H9 (cell line): ENCODE results near the gene SCIN. TPM values are rescaled to one million over a fixed set of nuclear protein-coding genes. Genes with fewer than 3 reads are reported as not detected.

Experiments
- DNase-seq: peaks from one replicate; pipeline ENCODE4 v3.0.0-alpha.2; 2017
- H2AFZ ChIP-seq: one replicate; pipeline ENCODE4 v1.6.1; 2013; ENCODE audit warnings: mild to moderate bottlenecking, low read length, control low read depth, moderate library complexity
- H2AK5ac ChIP-seq: 2 replicates; pipeline ENCODE4 v1.6.1; 2013; ENCODE audit warnings: low read length, control low read depth, mixed read lengths; ENCODE audit not compliant: insufficient read length
- H2BK120ac ChIP-seq: one replicate; pipeline ENCODE4 v1.6.1; 2013; ENCODE audit warnings: low read depth, mild to moderate bottlenecking, low read length, control low read depth, inconsistent platforms; ENCODE audit not compliant: poor library complexity, severe bottlenecking
- H2BK12ac ChIP-seq: 2 replicates; pipeline ENCODE4 v1.6.1; 2013; ENCODE audit warnings: low read length, control low read depth, mixed read lengths, low read depth; ENCODE audit not compliant: insufficient read length
- H2BK15ac ChIP-seq: 2 replicates; pipeline ENCODE4 v1.6.1; 2013; ENCODE audit warnings: low read depth, low read length, control low read depth
- H2BK20ac ChIP-seq: one replicate; pipeline ENCODE4 v1.6.1; 2013; ENCODE audit warnings: low read depth, mild to moderate bottlenecking, low read length, control low read depth, inconsistent platforms; ENCODE audit not compliant: poor library complexity, severe bottlenecking
- H2BK5ac ChIP-seq: 2 replicates; pipeline ENCODE4 v1.6.1; 2013; ENCODE audit warnings: low read length, control low read depth, mixed read lengths; ENCODE audit not compliant: insufficient read length
- H3K14ac ChIP-seq: 2 replicates; pipeline ENCODE4 v1.6.1; 2013; ENCODE audit warnings: low read length, control low read depth; ENCODE audit not compliant: insufficient read depth
- H3K18ac ChIP-seq: 2 replicates; pipeline ENCODE4 v1.6.1; 2013; ENCODE audit warnings: low read depth, mild to moderate bottlenecking, mixed read lengths, low read length, control low read depth; ENCODE audit not compliant: insufficient read length
- H3K23ac ChIP-seq: 2 replicates; pipeline ENCODE4 v1.6.1; 2013; ENCODE audit warnings: low read length, control low read depth, mixed read lengths, low read depth; ENCODE audit not compliant: insufficient read length
- H3K23me2 ChIP-seq: 2 replicates; pipeline ENCODE4 v1.6.1; 2013; ENCODE audit warnings: low read depth, mild to moderate bottlenecking, mixed read lengths, low read length, control low read depth; ENCODE audit not compliant: insufficient read length, poor library complexity, severe bottlenecking
- H3K27ac ChIP-seq: 2 replicates; pipeline ENCODE4 v1.5.1; 2013; ENCODE audit warnings: low read length, control low read depth, mixed read lengths, low read depth; ENCODE audit not compliant: insufficient read length
- H3K27me3 ChIP-seq: 2 replicates; pipeline ENCODE4 v1.6.1; 2013; ENCODE audit warnings: low read length, control low read depth, inconsistent platforms; ENCODE audit not compliant: insufficient read depth
- H3K4ac ChIP-seq: 2 replicates; pipeline ENCODE4 v1.6.1; 2013; ENCODE audit warnings: low read depth, mild to moderate bottlenecking, control low read depth, inconsistent platforms, low read length, moderate library complexity
- H3K4me1 ChIP-seq: 2 replicates; pipeline ENCODE4 v1.6.1; 2013; ENCODE audit warnings: low read length, control low read depth, inconsistent platforms; ENCODE audit not compliant: insufficient read depth
- H3K4me2 ChIP-seq: 2 replicates; pipeline ENCODE4 v1.6.1; 2013; ENCODE audit warnings: low read length, control low read depth, mixed read lengths; ENCODE audit not compliant: insufficient read length, insufficient read depth
- H3K56ac ChIP-seq: 2 replicates; pipeline ENCODE4 v1.6.1; 2013; ENCODE audit warnings: low read depth, mild to moderate bottlenecking, mixed read lengths, low read length, control low read depth; ENCODE audit not compliant: insufficient read length
- H3K79me1 ChIP-seq: 2 replicates; pipeline ENCODE4 v1.6.1; 2013; ENCODE audit warnings: low read depth, mild to moderate bottlenecking, moderate library complexity, low read length, control low read depth, inconsistent platforms; ENCODE audit not compliant: insufficient read depth, poor library complexity, severe bottlenecking
- H3K79me2 ChIP-seq: 2 replicates; pipeline ENCODE4 v1.6.1; 2013; ENCODE audit warnings: low read length, control low read depth, inconsistent platforms; ENCODE audit not compliant: insufficient read depth
- H3K9ac ChIP-seq: 2 replicates; pipeline ENCODE4 v1.6.1; 2013; ENCODE audit warnings: low read length, control low read depth, mixed read lengths; ENCODE audit not compliant: insufficient read length; ENCODE audit errors: extremely low read depth
- H3K9me3 ChIP-seq: one replicate; pipeline ENCODE4 v1.6.1; 2013; ENCODE audit warnings: low read depth, low read length, inconsistent platforms; ENCODE audit not compliant: control insufficient read depth
- H3T11ph ChIP-seq: one replicate; pipeline ENCODE4 v1.6.1; 2013; ENCODE audit warnings: mild to moderate bottlenecking, low read length, control low read depth, inconsistent platforms
- H4K20me1 ChIP-seq: one replicate; pipeline ENCODE4 v1.6.1; 2013; ENCODE audit not compliant: control insufficient read depth, insufficient read length, insufficient read depth
- H4K5ac ChIP-seq: 2 replicates; pipeline ENCODE4 v1.6.1; 2013; ENCODE audit warnings: low read depth, mild to moderate bottlenecking, mixed read lengths, low read length, control low read depth; ENCODE audit not compliant: insufficient read length
- H4K8ac ChIP-seq: replicated peaks from 2 replicates; pipeline ENCODE4 v1.6.1; 2013; ENCODE audit warnings: low read length, control low read depth, mixed read lengths, low read depth; ENCODE audit not compliant: insufficient read length
- H4K91ac ChIP-seq: 2 replicates; pipeline ENCODE4 v1.6.1; 2013; ENCODE audit warnings: low read depth, mild to moderate bottlenecking, moderate library complexity, mixed read lengths, low read length, control low read depth; ENCODE audit not compliant: insufficient read length
- H3K27ac Mint-ChIP-seq, 3 experiments: 2 replicates in 2 of 3; 3 replicates in 1 of 3; pipeline ENCODE4 v1.8.0; 2020 to 2021; ENCODE audit warnings: mixed read lengths in 3 of 3, mild to moderate bottlenecking in 1 of 3, moderate library complexity in 1 of 3
- H3K27me3 Mint-ChIP-seq: 2 replicates; pipeline ENCODE4 v1.8.0; 2021; ENCODE audit warnings: low read depth, mild to moderate bottlenecking, moderate library complexity, mixed read lengths
- H3K36me3 Mint-ChIP-seq, 3 experiments: 2 replicates in 2 of 3; 3 replicates in 1 of 3; pipeline ENCODE4 v1.8.0; 2020 to 2021; ENCODE audit warnings: low read depth in 3 of 3, mixed read lengths in 3 of 3; ENCODE audit not compliant: insufficient read depth in 1 of 3
- H3K4me1 Mint-ChIP-seq, 2 experiments: 2 replicates each; pipeline ENCODE4 v1.8.0; 2020; ENCODE audit warnings: mixed read lengths in 2 of 2
- H3K4me3 Mint-ChIP-seq, 2 experiments: 2 replicates in 1 of 2; 3 replicates in 1 of 2; pipeline ENCODE4 v1.8.0; 2020 to 2021; ENCODE audit warnings: mild to moderate bottlenecking in 2 of 2, mixed read lengths in 2 of 2, moderate library complexity in 1 of 2
- H3K9me3 Mint-ChIP-seq, 2 experiments: 2 replicates in 1 of 2; 3 replicates in 1 of 2; pipeline ENCODE4 v1.8.0; 2020; ENCODE audit warnings: mild to moderate bottlenecking in 2 of 2, mixed read lengths in 2 of 2, moderate library complexity in 1 of 2
- CTCF ChIP-seq: fragments of 200-600 bp; sonication (generic); conservative IDR thresholded peaks from 3 replicates; pipeline ENCODE4 v1.8.0; 2021; ENCODE audit warnings: antibody characterized with exemption, mild to moderate bottlenecking
- WGBS: extraction: QIAGEN DNeasy Blood & Tissue Kit; methylation state at CpG from one replicate; pipeline ENCODE4 v1.1.7; 2013; ENCODE audit warnings: missing lambda C conversion rate, low lambda C conversion rate, mixed read lengths; ENCODE audit not compliant: insufficient read length; ENCODE audit errors: extremely low coverage; 5-methylcytosine and 5-hydroxymethylcytosine counted together
- total RNA-seq: library from RNA; stranded (reverse); gene quantifications from 2 replicates; pipeline ENCODE4 v1.2.1, GENCODE V29; 2021

The SCIN gene
- total RNA-seq, 1 experiment from 2014 or later = 0.44 TPM

- WGBS = no CpG with 5 or more reads among the region's 10 CpGs
- no peak overlapping the region for H2BK12ac ChIP-seq
- H3K14ac ChIP-seq = no peak overlapping the region
- H3K4me1 ChIP-seq = no peaks in the 10 kb centered on the region
- Mint-ChIP-seq H3K4me3 (peak overlapping the region; percentile 72 to 87), H3K4me1 (peaks cover 13 to 16% of the 10 kb centered on the region in 2 experiments), H3K27ac (peak overlapping the region in 1 of 3 experiments; percentile 70; a peak in 1 of 7 replicates), H3K36me3 (no peaks in the 10 kb centered on the region), H3K27me3 (peaks cover 46% of the 10 kb centered on the region), H3K9me3 (no peaks in the 10 kb centered on the region; a peak in 1 of 5 replicates)
- no peak overlapping the region for H2BK120ac ChIP-seq
- no peak overlapping the region for H3T11ph ChIP-seq
- no peak overlapping the region for H3K56ac ChIP-seq
- H2BK20ac ChIP-seq = no peak overlapping the region
- no peak overlapping the region for H2BK15ac ChIP-seq
- H3K4me2 ChIP-seq = peak overlapping the region; percentile 89
- H4K91ac ChIP-seq = no peak overlapping the region
- no peak overlapping the region for H3K9ac ChIP-seq
- H3K79me1 ChIP-seq = no peaks in the 10 kb centered on the region
- no peak overlapping the region for H3K4ac ChIP-seq
- H3K23ac ChIP-seq = no peak overlapping the region
- H3K18ac ChIP-seq = no peak overlapping the region
- no peak overlapping the region for H3K27ac ChIP-seq
- H4K20me1 ChIP-seq = no peaks in the 10 kb centered on the region
- H2AK5ac ChIP-seq = no peak overlapping the region
- H3K23me2 ChIP-seq = peaks cover 13% of the 10 kb centered on the region
- H3K79me2 ChIP-seq = no peaks in the 10 kb centered on the region
- H3K9me3 ChIP-seq = no peaks in the 10 kb centered on the region
- H3K27me3 ChIP-seq = peaks cover 17% of the 10 kb centered on the region; the same call in 1 of the 2 replicates
- no peak overlapping the region for H2BK5ac ChIP-seq
- DNase-seq = no peak
- H2AFZ ChIP-seq = no peak overlapping the region
- H4K5ac ChIP-seq = no peak overlapping the region
- no peak for TF ChIP-seq CTCF
- no peak overlapping the region for H4K8ac ChIP-seq
These were observed 369 bp upstream of the SCIN start for GRCh38 chr7:12570168-12570533.
